Ectodermal cell (in vitro differentiated cells): Measurements from ENCODE around the gene CBY1.

Experiments
- H3K27ac ChIP-seq: 2 replicates; pipeline ENCODE4 v1.7.0; 2013; ENCODE audit warnings: mild to moderate bottlenecking, low read depth, low read length; ENCODE audit not compliant: insufficient read depth, poor library complexity, severe bottlenecking
- H3K27me3 ChIP-seq: 2 replicates; pipeline ENCODE4 v1.7.0; 2013; ENCODE audit warnings: mild to moderate bottlenecking, low read length; ENCODE audit not compliant: insufficient read depth, control insufficient read depth, poor library complexity, severe bottlenecking
- H3K36me3 ChIP-seq: one replicate; pipeline ENCODE4 v1.7.0; 2013; ENCODE audit warnings: low read length; ENCODE audit not compliant: control insufficient read depth, insufficient read depth
- H3K4me1 ChIP-seq: one replicate; pipeline ENCODE4 v1.7.0; 2013; ENCODE audit warnings: low read length; ENCODE audit not compliant: control insufficient read depth, insufficient read depth
- H3K4me3 ChIP-seq: 2 replicates; pipeline ENCODE4 v1.7.0; 2013; ENCODE audit warnings: low read depth, low read length, control low read depth; ENCODE audit not compliant: insufficient read depth
- H3K9me3 ChIP-seq: 2 replicates; pipeline ENCODE4 v1.7.0; 2013; ENCODE audit warnings: mild to moderate bottlenecking, low read length, moderate library complexity; ENCODE audit not compliant: control insufficient read depth
- WGBS, 2 experiments: methylation state at CpG; one replicate each; pipeline ENCODE4 v1.1.7; 2013; ENCODE audit warnings: missing lambda C conversion rate in 2 of 2; 5-methylcytosine and 5-hydroxymethylcytosine counted together

Gene CBY1

GRCh38 chr22:38719196-38719595 is 62.8 kb downstream of the CBY1 start:
- Histone ChIP-seq H3K4me1 (no peaks in the 10 kb centered on the region), H3K4me3 (no peak overlapping the region), H3K27me3 (no peaks in the 10 kb centered on the region), H3K27ac (no peak overlapping the region), H3K9me3 (no peaks in the 10 kb centered on the region), H3K36me3 (peaks cover 38% of the 10 kb centered on the region)
- WGBS, 2 experiments, result 94 to 96% methylated on average over 6 of the region's 6 CpGs

DNA sequence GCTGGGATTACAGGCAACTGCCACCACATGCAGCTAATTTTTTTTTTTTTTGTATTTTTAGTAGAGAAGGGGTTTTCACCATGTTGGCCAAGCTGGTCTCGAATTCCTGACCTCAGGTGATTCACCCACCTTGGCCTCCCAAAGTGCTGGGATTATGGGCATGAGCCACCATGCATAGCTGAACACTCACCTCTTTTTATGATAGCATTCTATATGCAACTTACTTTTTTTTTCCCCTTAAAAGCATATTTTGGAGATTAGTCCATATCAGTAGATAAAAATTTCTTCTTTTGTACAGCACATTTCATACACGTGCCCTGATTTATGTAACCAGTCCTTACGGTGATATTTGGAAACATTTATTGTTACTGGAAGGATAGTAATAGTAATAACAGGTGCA is 63.9 kb downstream of the CBY1 start:
- Histone ChIP-seq H3K4me1 (no peaks in the 10 kb centered on the region), H3K9me3 (no peaks in the 10 kb centered on the region), H3K36me3 (peaks cover 43% of the 10 kb centered on the region), H3K27ac (no peak overlapping the region), H3K4me3 (no peak overlapping the region), H3K27me3 (no peaks in the 10 kb centered on the region)
- 94% methylated on average over 3 of the region's 3 CpGs for WGBS, 2 experiments

GRCh38 chr22:38721551-38721950 is 65.1 kb downstream of the CBY1 start:
- no peaks in the 10 kb centered on the region for H3K27me3 ChIP-seq
- H3K36me3 ChIP-seq, result peaks cover 50% of the 10 kb centered on the region
- no peak overlapping the region for H3K4me3 ChIP-seq
- H3K9me3 ChIP-seq, result no peaks in the 10 kb centered on the region
- H3K27ac ChIP-seq, result no peak overlapping the region
- 95 to 98% methylated on average over 6 of the region's 7 CpGs for WGBS, 2 experiments
- H3K4me1 ChIP-seq, result no peaks in the 10 kb centered on the region
